SJSA1 (cell line): ENCODE results near the gene SLC39A12. TPM values are rescaled to one million over a fixed set of nuclear protein-coding genes. Genes with fewer than 3 reads are reported as not detected.
A peak's percentile ranks its signal among the peaks of the same experiment; 100 is the strongest.

Experiments
- DNase-seq, 2 experiments: peaks; one replicate each; pipeline ENCODE4 v3.0.0-alpha.2; 2015 to 2020; ENCODE audit warnings: low spot score in 2 of 2, low read depth in 1 of 2
- H3K27ac ChIP-seq: fragments of 250-450 bp; sonication (Bioruptor Pico); 2 replicates; pipeline ENCODE4 v1.5.1; 2020; ENCODE audit warnings: mild to moderate bottlenecking, moderate library complexity
- H3K27me3 ChIP-seq: fragments of 250-450 bp; sonication (Bioruptor Pico); replicated peaks from 2 replicates; pipeline ENCODE4 v1.5.1; 2020; ENCODE audit warnings: mild to moderate bottlenecking, moderate library complexity
- H3K36me3 ChIP-seq: fragments of 250-450 bp; sonication (Bioruptor Pico); 2 replicates; pipeline ENCODE4 v1.5.1; 2020; ENCODE audit warnings: mild to moderate bottlenecking
- H3K4me1 ChIP-seq: fragments of 250-450 bp; sonication (Bioruptor Pico); replicated peaks from 2 replicates; pipeline ENCODE4 v1.6.1; 2021; ENCODE audit warnings: mild to moderate bottlenecking
- H3K4me3 ChIP-seq: fragments of 250-450 bp; sonication (Bioruptor Pico); 2 replicates; pipeline ENCODE4 v1.5.1; 2020; ENCODE audit warnings: mild to moderate bottlenecking
- H3K9me3 ChIP-seq: fragments of 250-450 bp; sonication (Bioruptor Pico); replicated peaks from 2 replicates; pipeline ENCODE4 v1.5.1; 2020; ENCODE audit warnings: mild to moderate bottlenecking
- total RNA-seq: library from RNA; depleted of rRNA; stranded (reverse); fragments of >200 nt; shearing (Covaris generic); gene quantifications from 2 replicates; pipeline ENCODE4 v1.2.3, GENCODE V29; 2014

SLC39A12 gene
- total RNA-seq, 1 experiment from 2014 or later = not detected

- H3K27me3 ChIP-seq = no peaks in the 10 kb centered on the region
- H3K27ac ChIP-seq = no peak overlapping the region
- H3K36me3 ChIP-seq = no peaks in the 10 kb centered on the region
- no peaks in the 10 kb centered on the region for H3K9me3 ChIP-seq
- DNase-seq = no peak
- H3K4me1 ChIP-seq = peaks cover 21% of the 10 kb centered on the region
- H3K4me3 ChIP-seq = no peak overlapping the region
Observed at GRCh38 chr10:17984056-17984455, 32.3 kb downstream of the SLC39A12 start.

- Histone ChIP-seq H3K27ac (no peak overlapping the region), H3K27me3 (no peaks in the 10 kb centered on the region), H3K9me3 (no peaks in the 10 kb centered on the region), H3K4me3 (no peak overlapping the region), H3K4me1 (peaks cover 21% of the 10 kb centered on the region), H3K36me3 (no peaks in the 10 kb centered on the region)
- no peak for DNase-seq
Observed at GRCh38 chr10:17984563-17984962, 32.8 kb downstream of the SLC39A12 start.

GRCh38 chr10:17989908-17990767 is 38.4 kb downstream of the SLC39A12 start:
- peak in 1 of 2 experiments; percentile 59 for DNase-seq
- Histone ChIP-seq H3K9me3 (no peaks in the 10 kb centered on the region), H3K27me3 (no peaks in the 10 kb centered on the region), H3K4me1 (peaks cover 8% of the 10 kb centered on the region), H3K27ac (peak overlapping the region; percentile 40), H3K36me3 (no peaks in the 10 kb centered on the region), H3K4me3 (no peak overlapping the region)

GRCh38 chr10:17992266-17992665 is 40.5 kb downstream of the SLC39A12 start:
- H3K9me3 ChIP-seq = no peaks in the 10 kb centered on the region
- H3K27me3 ChIP-seq = no peaks in the 10 kb centered on the region
- no peaks in the 10 kb centered on the region for H3K36me3 ChIP-seq
- no peak overlapping the region for H3K4me3 ChIP-seq
- DNase-seq = no peak
- H3K4me1 ChIP-seq = peaks cover 8% of the 10 kb centered on the region
- no peak overlapping the region for H3K27ac ChIP-seq

GRCh38 chr10:17993361-17993760 is 41.6 kb downstream of the SLC39A12 start:
- H3K4me1 ChIP-seq = peaks cover 8% of the 10 kb centered on the region
- H3K27me3 ChIP-seq = no peaks in the 10 kb centered on the region
- DNase-seq = no peak
- no peak overlapping the region for H3K4me3 ChIP-seq
- H3K27ac ChIP-seq = no peak overlapping the region
- no peaks in the 10 kb centered on the region for H3K36me3 ChIP-seq
- no peaks in the 10 kb centered on the region for H3K9me3 ChIP-seq

- Histone ChIP-seq H3K27me3 (no peaks in the 10 kb centered on the region), H3K4me1 (peaks cover 5% of the 10 kb centered on the region; the same call in 1 of the 2 replicates)
- DNase-seq = no peak
Observed at GRCh38 chr10:18000601-18001000, 48.9 kb downstream of the SLC39A12 start.

GRCh38 chr10:18005445-18005780 is 53.7 kb downstream of the SLC39A12 start:
- no peak for DNase-seq
- H3K27ac ChIP-seq = no peak overlapping the region; the same call in 1 of the 2 replicates
- peak overlapping the region; percentile 5 for H3K4me3 ChIP-seq

More at GRCh38 chr10:18000601-18001000, 48.9 kb downstream of the SLC39A12 start:
- Histone ChIP-seq H3K27ac (no peak overlapping the region), H3K9me3 (no peaks in the 10 kb centered on the region), H3K4me3 (no peak overlapping the region), H3K36me3 (no peaks in the 10 kb centered on the region)

GRCh38 chr10:18005781-18006456 is 54.2 kb downstream of the SLC39A12 start:
- no peaks in the 10 kb centered on the region for H3K36me3 ChIP-seq
- DNase-seq = peak; percentile 57 to 74
- peaks cover 20% of the 10 kb centered on the region for H3K4me1 ChIP-seq
- peak overlapping the region; percentile 5 for H3K4me3 ChIP-seq
- peak overlapping the region; percentile 16 for H3K27ac ChIP-seq
- no peaks in the 10 kb centered on the region for H3K27me3 ChIP-seq
- H3K9me3 ChIP-seq = no peaks in the 10 kb centered on the region

More at GRCh38 chr10:18005445-18005780, 53.7 kb downstream of the SLC39A12 start:
- H3K9me3 ChIP-seq = no peaks in the 10 kb centered on the region
- no peaks in the 10 kb centered on the region for H3K27me3 ChIP-seq
- no peaks in the 10 kb centered on the region for H3K36me3 ChIP-seq
- peaks cover 20% of the 10 kb centered on the region for H3K4me1 ChIP-seq

- Histone ChIP-seq H3K36me3 (no peaks in the 10 kb centered on the region), H3K4me1 (peaks cover 20% of the 10 kb centered on the region), H3K4me3 (no peak overlapping the region), H3K27ac (no peak overlapping the region), H3K27me3 (0 out of 2 replicates have a peak, but pooled peaks cover 3% of the 10 kb centered on the region), H3K9me3 (no peaks in the 10 kb centered on the region)
- no peak for DNase-seq
Observed at GRCh38 chr10:18008986-18009385, 57.3 kb downstream of the SLC39A12 start.

GRCh38 chr10:18010050-18010449 is 58.3 kb downstream of the SLC39A12 start:
- H3K9me3 ChIP-seq = no peaks in the 10 kb centered on the region
- peaks cover 20% of the 10 kb centered on the region for H3K4me1 ChIP-seq
- H3K4me3 ChIP-seq = no peak overlapping the region
- DNase-seq = no peak
- no peak overlapping the region for H3K27ac ChIP-seq
- no peaks in the 10 kb centered on the region for H3K36me3 ChIP-seq
- 0 out of 2 replicates have a peak, but pooled peaks cover 6% of the 10 kb centered on the region for H3K27me3 ChIP-seq

- no peak overlapping the region for H3K27ac ChIP-seq
- H3K36me3 ChIP-seq = no peaks in the 10 kb centered on the region
- H3K4me1 ChIP-seq = peaks cover 5% of the 10 kb centered on the region; the same call in 1 of the 2 replicates
- no peak overlapping the region for H3K4me3 ChIP-seq
- DNase-seq = no peak
- H3K9me3 ChIP-seq = peaks cover 6% of the 10 kb centered on the region
- no peaks in the 10 kb centered on the region for H3K27me3 ChIP-seq
Observed at GRCh38 chr10:18020523-18020922, 68.8 kb downstream of the SLC39A12 start.

- H3K36me3 ChIP-seq = no peaks in the 10 kb centered on the region
- peaks cover 6% of the 10 kb centered on the region for H3K9me3 ChIP-seq
- DNase-seq = peak in 1 of 2 experiments; percentile 17
- H3K27me3 ChIP-seq = no peaks in the 10 kb centered on the region
- no peaks in the 10 kb centered on the region; the same call in 1 of the 2 replicates for H3K4me1 ChIP-seq
- H3K4me3 ChIP-seq = no peak overlapping the region
- H3K27ac ChIP-seq = no peak overlapping the region
Observed at GRCh38 chr10:18021725-18022480, 70.2 kb downstream of the SLC39A12 start.

- Histone ChIP-seq H3K27ac (no peak overlapping the region), H3K27me3 (no peaks in the 10 kb centered on the region), H3K9me3 (no peaks in the 10 kb centered on the region), H3K4me1 (no peaks in the 10 kb centered on the region), H3K36me3 (no peaks in the 10 kb centered on the region), H3K4me3 (no peak overlapping the region)
- DNase-seq = no peak
Observed at GRCh38 chr10:18043148-18044006, 91.7 kb downstream of the SLC39A12 start.
